Measurements from ENCODE around the gene LHFPL6. TPM values are rescaled to one million over a fixed set of nuclear protein-coding genes. Genes with fewer than 3 reads are reported as not detected.

Gene LHFPL6
- total and polyA plus RNA-seq, 9 of the 15 experiments (the other 6 are each of a cell fraction or from before 2014, with no cell fraction given), result 0.18 TPM; not detected in 8

DNA sequence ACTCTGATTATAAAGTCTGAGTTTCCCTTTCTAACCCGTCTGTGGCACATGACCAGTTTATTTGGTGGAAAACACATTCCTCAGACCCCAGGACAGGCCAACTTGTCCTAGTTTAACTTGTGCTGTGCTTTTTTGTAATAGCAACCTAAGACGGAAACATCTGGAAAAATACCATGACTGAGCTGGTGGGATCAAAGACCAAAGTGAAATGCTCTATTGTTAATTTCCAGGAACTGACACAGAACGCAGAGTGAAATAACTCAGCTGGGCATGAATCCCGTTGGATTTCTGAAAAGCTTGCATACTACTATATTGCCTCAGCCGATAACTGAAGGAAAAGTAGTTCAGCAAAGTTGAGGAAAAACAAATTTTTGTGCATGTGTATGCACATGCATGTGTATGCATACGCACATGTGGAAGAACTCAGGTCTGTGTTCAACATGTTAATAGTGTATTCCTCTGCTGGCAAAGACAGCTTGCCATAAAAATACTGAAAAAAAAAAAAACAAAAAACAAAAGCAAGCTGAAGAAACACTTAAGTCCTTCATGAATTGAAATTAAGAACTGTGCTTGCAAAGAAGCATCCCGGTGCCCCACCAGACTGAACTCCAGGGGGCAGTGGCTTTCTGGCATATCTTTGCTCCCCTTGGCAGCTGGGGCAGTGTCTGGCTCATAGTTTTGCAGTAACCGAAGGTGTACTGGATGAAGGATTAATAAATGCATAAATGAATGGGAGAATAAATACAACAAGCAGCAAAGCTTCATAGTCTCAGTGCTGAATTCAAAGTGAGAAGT lies 187.8 kb downstream of the LHFPL6 start:
- TF ChIP-seq, protein P1, sequence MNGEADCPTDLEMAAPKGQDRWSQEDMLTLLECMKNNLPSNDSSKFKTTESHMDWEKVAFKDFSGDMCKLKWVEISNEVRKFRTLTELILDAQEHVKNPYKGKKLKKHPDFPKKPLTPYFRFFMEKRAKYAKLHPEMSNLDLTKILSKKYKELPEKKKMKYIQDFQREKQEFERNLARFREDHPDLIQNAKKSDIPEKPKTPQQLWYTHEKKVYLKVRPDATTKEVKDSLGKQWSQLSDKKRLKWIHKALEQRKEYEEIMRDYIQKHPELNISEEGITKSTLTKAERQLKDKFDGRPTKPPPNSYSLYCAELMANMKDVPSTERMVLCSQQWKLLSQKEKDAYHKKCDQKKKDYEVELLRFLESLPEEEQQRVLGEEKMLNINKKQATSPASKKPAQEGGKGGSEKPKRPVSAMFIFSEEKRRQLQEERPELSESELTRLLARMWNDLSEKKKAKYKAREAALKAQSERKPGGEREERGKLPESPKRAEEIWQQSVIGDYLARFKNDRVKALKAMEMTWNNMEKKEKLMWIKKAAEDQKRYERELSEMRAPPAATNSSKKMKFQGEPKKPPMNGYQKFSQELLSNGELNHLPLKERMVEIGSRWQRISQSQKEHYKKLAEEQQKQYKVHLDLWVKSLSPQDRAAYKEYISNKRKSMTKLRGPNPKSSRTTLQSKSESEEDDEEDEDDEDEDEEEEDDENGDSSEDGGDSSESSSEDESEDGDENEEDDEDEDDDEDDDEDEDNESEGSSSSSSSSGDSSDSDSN (IDR thresholded peaks at IDR 0.05; ENCODE audit: borderline replicate concordance in 1 of 2, low read depth in 2 of 2, low read length in 2 of 2), result no peak
- TF ChIP-seq, protein P2, sequence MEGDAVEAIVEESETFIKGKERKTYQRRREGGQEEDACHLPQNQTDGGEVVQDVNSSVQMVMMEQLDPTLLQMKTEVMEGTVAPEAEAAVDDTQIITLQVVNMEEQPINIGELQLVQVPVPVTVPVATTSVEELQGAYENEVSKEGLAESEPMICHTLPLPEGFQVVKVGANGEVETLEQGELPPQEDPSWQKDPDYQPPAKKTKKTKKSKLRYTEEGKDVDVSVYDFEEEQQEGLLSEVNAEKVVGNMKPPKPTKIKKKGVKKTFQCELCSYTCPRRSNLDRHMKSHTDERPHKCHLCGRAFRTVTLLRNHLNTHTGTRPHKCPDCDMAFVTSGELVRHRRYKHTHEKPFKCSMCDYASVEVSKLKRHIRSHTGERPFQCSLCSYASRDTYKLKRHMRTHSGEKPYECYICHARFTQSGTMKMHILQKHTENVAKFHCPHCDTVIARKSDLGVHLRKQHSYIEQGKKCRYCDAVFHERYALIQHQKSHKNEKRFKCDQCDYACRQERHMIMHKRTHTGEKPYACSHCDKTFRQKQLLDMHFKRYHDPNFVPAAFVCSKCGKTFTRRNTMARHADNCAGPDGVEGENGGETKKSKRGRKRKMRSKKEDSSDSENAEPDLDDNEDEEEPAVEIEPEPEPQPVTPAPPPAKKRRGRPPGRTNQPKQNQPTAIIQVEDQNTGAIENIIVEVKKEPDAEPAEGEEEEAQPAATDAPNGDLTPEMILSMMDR (IDR thresholded peaks at IDR 0.05 in 2 of 3, conservative IDR thresholded peaks at IDR 0.05 in 1 of 3; ENCODE audit: insufficient read depth in 2 of 3, low read depth in 1 of 3, low read length in 3 of 3), result peak; percentile 4 to 23 (median 17); a peak in 1 of 6 replicates
- TF ChIP-seq ERF (CRISPR knock-in tag; IDR thresholded peaks at IDR 0.05) (no peak), KLF10 (CRISPR knock-in tag; IDR thresholded peaks at IDR 0.05) (no peak)
- intact Hi-C loops (cut with micrococcal nuclease), result no loop called here
- Histone ChIP-seq H3K36me3 (ENCODE audit: control insufficient read depth, insufficient read depth, low read length) (no peaks in the 10 kb centered on the region), H3K4me3 (no peak overlapping the region), H3K4me1 (replicated peaks in 1 of 2; ENCODE audit: control insufficient read depth in 2 of 2, insufficient read depth in 2 of 2, low read length in 2 of 2) (no peaks in the 10 kb centered on the region), H4K20me1 (replicated peaks; ENCODE audit: control insufficient read depth, insufficient read depth, low read length) (no peaks in the 10 kb centered on the region), H2AFZ (ENCODE audit: low read depth, low read length) (no peak overlapping the region), H3K27me3 (ENCODE audit: control insufficient read depth in 2 of 2, insufficient read depth in 2 of 2, low read length in 2 of 2) (no peaks in the 10 kb centered on the region; a peak in 1 of 5 replicates), H3K4me2 (ENCODE audit: insufficient read depth, low read length) (no peak overlapping the region), H3K79me2 (ENCODE audit: control insufficient read depth, insufficient read depth, low read length) (no peaks in the 10 kb centered on the region), H3K9ac (ENCODE audit: insufficient read depth in 1 of 2, low read depth in 2 of 2, low read length in 2 of 2) (no peak overlapping the region), H3K9me3 (replicated peaks; ENCODE audit: control insufficient read depth, insufficient read depth, low read depth, low read length) (no peaks in the 10 kb centered on the region), H3K9me1 (ENCODE audit: control insufficient read depth, insufficient read depth, low read length) (no peaks in the 10 kb centered on the region), H3K27ac (ENCODE audit: extremely low read depth, low read depth, low read length) (no peak overlapping the region)
- no peak for ATAC-seq
- POLR2A ChIA-PET, result no interaction called here
- in situ Hi-C loops (cut with MboI), result no loop called here
- FAIRE-seq, result no peak
- CTCF ChIA-PET (ENCODE audit: low intra/inter-chr PET ratio), result no interaction called here
- DNase-seq (ENCODE audit: extremely low read depth in 1 of 4, low spot score in 3 of 4), result no peak
- 2% methylated on average over 8 of the region's 8 CpGs for WGBS (ENCODE audit: insufficient coverage, low coverage, missing lambda C conversion rate)
- BruUV-seq (replicated peaks), result no TSS peak
